ENCODE data around the gene TTC13. TPM values are rescaled to one million over a fixed set of nuclear protein-coding genes. Genes with fewer than 3 reads are reported as not detected.

The TTC13 gene
- total and polyA plus RNA-seq, 2 of the 13 experiments (the other 11 are each of a cell fraction or from before 2014, with no cell fraction given) = 5.8 to 15.9 TPM

GRCh38 chr1:230977761-230978490 lies 735 bp downstream of the TTC13 start (continued):
- TF ChIP-seq ZSCAN30 (CRISPR knock-in tag; IDR thresholded peaks at IDR 0.05) (no peak), ZFX (CRISPR knock-in tag; IDR thresholded peaks at IDR 0.05; ENCODE audit: low read depth) (peak; percentile 49), KDM6A (CRISPR knock-in tag; IDR thresholded peaks at IDR 0.05; ENCODE audit: low read depth) (no peak), ZNF562 (CRISPR knock-in tag; IDR thresholded peaks at IDR 0.05; ENCODE audit: borderline replicate concordance) (no peak), ARID4A (CRISPR knock-in tag; IDR thresholded peaks at IDR 0.05; ENCODE audit: borderline replicate concordance) (peak; percentile 49), DBP (CRISPR knock-in tag; IDR thresholded peaks at IDR 0.05; ENCODE audit: not compliant biosample characterization) (no peak), ZNF34 (CRISPR knock-in tag; IDR thresholded peaks at IDR 0.05; ENCODE audit: borderline replicate concordance) (no peak), NKX3-1 (CRISPR knock-in tag; IDR thresholded peaks at IDR 0.05) (no peak), TIGD3 (CRISPR knock-in tag; IDR thresholded peaks at IDR 0.05; ENCODE audit: borderline replicate concordance) (no peak), DNMT1 (CRISPR knock-in tag; IDR thresholded peaks at IDR 0.05) (no peak), NRL (CRISPR knock-in tag; IDR thresholded peaks at IDR 0.05; ENCODE audit: borderline replicate concordance) (no peak), KDM5B (CRISPR knock-in tag; IDR thresholded peaks at IDR 0.05; ENCODE audit: borderline replicate concordance) (0 out of 2 replicates have a peak, but pooled peaks have one; percentile 8), ZNF557 (CRISPR knock-in tag; IDR thresholded peaks at IDR 0.05) (no peak), ZNF138 (CRISPR knock-in tag; IDR thresholded peaks at IDR 0.05; ENCODE audit: low read depth) (no peak), HES4 (CRISPR knock-in tag; IDR thresholded peaks at IDR 0.05; ENCODE audit: borderline replicate concordance) (0 out of 2 replicates have a peak, but pooled peaks have one; percentile 9), ZNF513 (CRISPR knock-in tag; conservative IDR thresholded peaks at IDR 0.05) (no peak), ZGPAT (CRISPR knock-in tag; IDR thresholded peaks at IDR 0.05) (peak; percentile 42; the same call in 1 of the 2 replicates), ZBTB1 (CRISPR knock-in tag; IDR thresholded peaks at IDR 0.05; ENCODE audit: borderline replicate concordance) (no peak), THAP11 (CRISPR knock-in tag; IDR thresholded peaks at IDR 0.05) (no peak)
